Keratinocyte (primary cell): ENCODE measurements around the gene ARHGAP10. TPM values are rescaled to one million over a fixed set of nuclear protein-coding genes. Genes with fewer than 3 reads are reported as not detected.

Experiments
- DNase-seq: peaks from one replicate; pipeline ENCODE4 v3.0.0-alpha.2; 2011; ENCODE audit warnings: low read depth, missing footprints, low spot score
- FAIRE-seq: peaks from 2 replicates; lab custom pipeline; 2011; peaks lifted over from hg19 to GRCh38; lab: Jason Lieb, UNC
- H2AFZ ChIP-seq: 2 replicates; pipeline ENCODE4 v1.6.0; 2012; ENCODE audit warnings: low read length, control low read depth, inconsistent platforms; ENCODE audit not compliant: control insufficient read depth
- H3K27ac ChIP-seq: 2 replicates; pipeline ENCODE4 v1.5.1; 2011; ENCODE audit warnings: low read length; ENCODE audit not compliant: control insufficient read depth, insufficient read depth
- H3K27me3 ChIP-seq: 3 replicates; pipeline ENCODE4 v1.6.0; 2011; ENCODE audit warnings: low read length; ENCODE audit not compliant: control insufficient read depth, insufficient read depth; ENCODE audit errors: extremely low read depth
- H3K36me3 ChIP-seq, 2 experiments: 2 replicates in 1 of 2; 3 replicates in 1 of 2; pipeline ENCODE4 v1.5.1; 2011; ENCODE audit warnings: low read length in 2 of 2, mild to moderate bottlenecking in 1 of 2; ENCODE audit not compliant: control insufficient read depth in 2 of 2, insufficient read depth in 2 of 2; ENCODE audit errors: extremely low read depth in 1 of 2
- H3K4me1 ChIP-seq: 3 replicates; pipeline ENCODE4 v1.5.1; 2011; ENCODE audit warnings: low read length; ENCODE audit not compliant: control insufficient read depth, insufficient read depth; ENCODE audit errors: extremely low read depth
- H3K4me2 ChIP-seq: 3 replicates; pipeline ENCODE4 v1.6.0; 2011; ENCODE audit warnings: low read depth, low read length; ENCODE audit not compliant: control insufficient read depth, insufficient read depth; ENCODE audit errors: extremely low read depth
- H3K4me3 ChIP-seq, 3 experiments: fragments of 200-600 bp in 1 of 3; sonication (generic) in 1 of 3; 2 replicates in 2 of 3; 3 replicates in 1 of 3; pipeline ENCODE4 v1.5.1; 2011 to 2016; ENCODE audit warnings: low read length in 3 of 3, mild to moderate bottlenecking in 3 of 3, control low read depth in 2 of 3, inconsistent platforms in 1 of 3, low read depth in 1 of 3, mixed read lengths in 1 of 3, mixed run types in 1 of 3, moderate library complexity in 1 of 3; ENCODE audit not compliant: control insufficient read depth in 2 of 3, insufficient read depth in 2 of 3; ENCODE audit errors: extremely low read depth in 1 of 3
- H3K79me2 ChIP-seq: 2 replicates; pipeline ENCODE4 v1.6.0; 2012; ENCODE audit warnings: low read length; ENCODE audit not compliant: control insufficient read depth, insufficient read depth
- H3K9ac ChIP-seq: 3 replicates; pipeline ENCODE4 v1.6.0; 2011; ENCODE audit warnings: low read length; ENCODE audit not compliant: control insufficient read depth, insufficient read depth; ENCODE audit errors: extremely low read depth
- H3K9me1 ChIP-seq: 3 replicates; pipeline ENCODE4 v1.6.0; 2011; ENCODE audit warnings: low read length; ENCODE audit not compliant: control insufficient read depth, insufficient read depth; ENCODE audit errors: extremely low read depth
- H3K9me3 ChIP-seq: 2 replicates; pipeline ENCODE4 v1.5.1; 2012; ENCODE audit warnings: low read depth, low read length; ENCODE audit not compliant: control insufficient read depth
- H4K20me1 ChIP-seq: 3 replicates; pipeline ENCODE4 v1.6.0; 2011; ENCODE audit warnings: low read length; ENCODE audit not compliant: control insufficient read depth, insufficient read depth; ENCODE audit errors: extremely low read depth
- EZH2 ChIP-seq: IDR thresholded peaks from one replicate; pipeline ENCODE4 v1.6.1; 2012; ENCODE audit warnings: inconsistent platforms, mild to moderate bottlenecking, low read length, moderate library complexity
- dilution Hi-C: fragments of 300-500 bp; cut with MboI; formaldehyde crosslinking; loops from one replicate; pipeline ENCODE4 v1.7.0; 2020; ENCODE audit warnings: low sequenced_read_pairs; ENCODE audit not compliant: extremely low pct_ligation_motif_present
- polyA plus RNA-seq, 5 experiments: library from polyadenylated mRNA; depleted of rRNA in 3 of 5; stranded (reverse) in 3 of 5; stranded (forward) in 1 of 5; unstranded in 1 of 5; fragments of >200 nt; gene quantifications; 1 replicate in 1 of 5; 2 replicates in 3 of 5; 3 replicates in 1 of 5; pipeline versions ENCODE4 v1.2.1 to v1.2.3, GENCODE V29; 2011 to 2012; ENCODE audit warnings: missing spikeins in 2 of 5, low read depth in 1 of 5, low replicate concordance in 1 of 5
- TF ChIP-seq, protein P1 (sequence below), 3 experiments: IDR thresholded peaks in 1 of 3; conservative IDR thresholded peaks in 1 of 3; optimal IDR thresholded peaks in 1 of 3; 2 replicates in 2 of 3; 3 replicates in 1 of 3; pipeline versions ENCODE3 to v1.5.1; 2011; ENCODE audit warnings: low read length in 3 of 3, mild to moderate bottlenecking in 3 of 3, moderate library complexity in 2 of 3, control low read depth in 1 of 3, inconsistent platforms in 1 of 3; ENCODE audit not compliant: insufficient read depth in 2 of 3; ENCODE audit errors: extremely low read depth in 1 of 3

The ARHGAP10 gene
- polyA plus RNA-seq, 1 donor (not counting 4 experiments of a cell fraction or from before 2014, with no cell fraction given), result 18.7 TPM

DNA sequence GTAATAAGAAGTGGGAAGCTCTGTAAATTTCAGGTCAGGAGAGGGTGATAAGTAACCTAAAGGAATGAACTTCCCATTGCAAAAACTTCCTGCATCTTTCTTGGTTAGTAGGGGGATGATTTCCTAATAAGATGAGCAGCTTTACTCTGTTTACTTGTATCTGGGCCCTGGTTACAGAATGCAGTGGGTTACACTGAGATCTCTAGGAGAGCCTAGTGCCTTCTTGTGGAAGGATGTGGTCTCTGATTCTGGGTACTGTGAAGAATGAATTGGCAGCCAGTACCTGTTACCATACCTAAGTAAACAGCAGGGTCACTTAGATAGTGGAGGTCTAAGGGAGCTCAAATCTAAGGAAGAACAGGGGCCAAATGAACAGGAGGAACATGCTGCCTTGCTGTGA is 320.6 kb downstream of the ARHGAP10 start:
- FAIRE-seq (no peak), DNase-seq (no peak)
- Histone ChIP-seq H3K4me3 (no peak overlapping the region), H3K36me3 (peaks cover 0 to 6% of the 10 kb centered on the region in 2 experiments), H3K9ac (no peak overlapping the region), H3K9me3 (no peaks in the 10 kb centered on the region), H3K79me2 (no peaks in the 10 kb centered on the region), H3K9me1 (no peaks in the 10 kb centered on the region), H2AFZ (no peak overlapping the region), H3K27me3 (no peaks in the 10 kb centered on the region), H3K4me1 (peaks cover 6% of the 10 kb centered on the region), H3K4me2 (no peak overlapping the region), H4K20me1 (no peaks in the 10 kb centered on the region), H3K27ac (no peak overlapping the region)
- no peak for TF ChIP-seq EZH2
- TF ChIP-seq, protein P1, sequence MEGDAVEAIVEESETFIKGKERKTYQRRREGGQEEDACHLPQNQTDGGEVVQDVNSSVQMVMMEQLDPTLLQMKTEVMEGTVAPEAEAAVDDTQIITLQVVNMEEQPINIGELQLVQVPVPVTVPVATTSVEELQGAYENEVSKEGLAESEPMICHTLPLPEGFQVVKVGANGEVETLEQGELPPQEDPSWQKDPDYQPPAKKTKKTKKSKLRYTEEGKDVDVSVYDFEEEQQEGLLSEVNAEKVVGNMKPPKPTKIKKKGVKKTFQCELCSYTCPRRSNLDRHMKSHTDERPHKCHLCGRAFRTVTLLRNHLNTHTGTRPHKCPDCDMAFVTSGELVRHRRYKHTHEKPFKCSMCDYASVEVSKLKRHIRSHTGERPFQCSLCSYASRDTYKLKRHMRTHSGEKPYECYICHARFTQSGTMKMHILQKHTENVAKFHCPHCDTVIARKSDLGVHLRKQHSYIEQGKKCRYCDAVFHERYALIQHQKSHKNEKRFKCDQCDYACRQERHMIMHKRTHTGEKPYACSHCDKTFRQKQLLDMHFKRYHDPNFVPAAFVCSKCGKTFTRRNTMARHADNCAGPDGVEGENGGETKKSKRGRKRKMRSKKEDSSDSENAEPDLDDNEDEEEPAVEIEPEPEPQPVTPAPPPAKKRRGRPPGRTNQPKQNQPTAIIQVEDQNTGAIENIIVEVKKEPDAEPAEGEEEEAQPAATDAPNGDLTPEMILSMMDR (optimal IDR thresholded peaks at IDR 0.05 in 1 of 3, IDR thresholded peaks at IDR 0.05 in 1 of 3, conservative IDR thresholded peaks at IDR 0.05 in 1 of 3; ENCODE audit: extremely low read depth in 1 of 3, insufficient read depth in 2 of 3, low read length in 3 of 3), result no peak
- dilution Hi-C loops, result no loop called here

DNA sequence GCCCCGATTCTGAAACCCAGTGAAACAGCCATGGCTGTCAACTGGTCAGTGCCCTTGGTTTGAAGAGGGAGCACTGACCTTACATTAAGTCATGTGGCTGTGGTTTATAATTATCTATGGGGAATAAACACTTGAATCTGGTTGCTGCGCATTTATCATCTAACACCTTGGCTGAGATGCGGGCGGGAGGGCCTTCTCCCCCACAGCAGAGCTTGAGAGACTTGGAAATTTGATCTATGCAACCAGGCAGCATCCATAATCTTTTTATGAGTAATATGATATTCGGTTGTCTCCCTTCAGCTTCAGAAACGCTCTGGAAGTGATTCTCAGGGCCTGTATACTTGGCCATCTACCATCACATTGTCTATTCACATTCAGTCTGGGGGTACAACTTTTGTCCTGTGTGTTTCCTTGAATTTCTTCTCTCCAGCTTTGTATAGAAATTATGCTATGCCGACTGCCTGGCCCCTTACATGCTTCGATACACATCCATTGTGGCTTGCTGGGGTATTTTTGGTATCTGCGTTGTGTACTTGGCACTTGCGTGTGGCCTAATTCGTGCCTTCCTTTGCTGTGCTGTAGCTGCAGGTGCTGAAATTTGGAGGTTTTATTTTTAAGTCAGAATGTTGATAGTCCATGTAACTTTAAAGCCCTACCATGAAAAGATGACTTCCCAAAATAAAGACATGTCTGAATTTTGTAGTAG is 321.6 kb downstream of the ARHGAP10 start:
- TF ChIP-seq, protein P1 (optimal IDR thresholded peaks at IDR 0.05 in 1 of 3, IDR thresholded peaks at IDR 0.05 in 1 of 3, conservative IDR thresholded peaks at IDR 0.05 in 1 of 3; ENCODE audit: extremely low read depth in 1 of 3, insufficient read depth in 2 of 3, low read length in 3 of 3), result no peak
- no peak for TF ChIP-seq EZH2
- DNase-seq (no peak), FAIRE-seq (no peak)
- dilution Hi-C loops, result no loop called here
- H3K36me3 ChIP-seq, result peaks cover 0 to 6% of the 10 kb centered on the region in 2 experiments
- no peak overlapping the region for H3K4me2 ChIP-seq
- no peak overlapping the region for H2AFZ ChIP-seq
- H3K4me3 ChIP-seq, result no peak overlapping the region
- H3K27me3 ChIP-seq, result no peaks in the 10 kb centered on the region
- no peaks in the 10 kb centered on the region for H3K9me1 ChIP-seq
- no peaks in the 10 kb centered on the region for H3K9me3 ChIP-seq
- H3K27ac ChIP-seq, result no peak overlapping the region
- H4K20me1 ChIP-seq, result no peaks in the 10 kb centered on the region
- no peaks in the 10 kb centered on the region for H3K79me2 ChIP-seq
- peaks cover 6% of the 10 kb centered on the region for H3K4me1 ChIP-seq
- H3K9ac ChIP-seq, result no peak overlapping the region
